ENCODE results near the gene NPHP4.

DNA sequence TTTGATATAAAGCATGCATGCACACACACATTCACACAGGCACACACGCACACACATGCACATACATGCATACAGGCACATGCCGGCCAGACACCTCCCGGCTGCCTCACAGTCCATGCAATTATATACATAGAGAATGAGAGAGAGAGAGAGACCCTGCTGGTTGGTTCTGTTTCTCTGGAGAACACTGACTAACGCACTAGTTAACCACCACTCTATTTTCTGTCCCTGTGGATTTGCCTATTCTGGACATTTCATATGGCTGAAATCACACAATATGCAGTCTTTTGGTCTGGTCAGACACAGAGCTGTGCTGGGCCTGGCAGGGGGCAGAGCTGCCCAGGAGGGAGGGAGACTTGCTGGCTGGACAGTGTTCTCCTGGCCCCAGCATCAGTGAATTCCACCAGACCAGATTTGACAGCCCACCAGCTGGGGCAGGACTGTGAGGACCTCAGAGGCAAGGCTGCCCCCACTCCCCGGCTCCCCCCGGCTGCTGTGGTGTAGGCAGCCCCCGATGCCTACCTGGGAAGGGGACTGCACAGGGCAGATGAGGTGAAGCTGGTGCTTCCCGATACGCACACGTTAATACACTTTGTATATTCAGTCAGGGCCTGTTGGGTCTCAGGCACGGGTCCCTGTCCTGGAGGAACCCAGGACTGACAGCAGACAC is 152.2 kb downstream of the NPHP4 start:
- TF ChIP-seq ZNF274 (IDR thresholded peaks at IDR 0.05; ENCODE audit: low read depth, low read length) (no peak), SUZ12 (IDR thresholded peaks at IDR 0.05; ENCODE audit: extremely low read depth, insufficient read depth, insufficient read length) (no peak)
